Liver (tissue), 9 donors: ENCODE data around the gene PLCB3. TPM values are rescaled to one million over a fixed set of nuclear protein-coding genes. Genes with fewer than 3 reads are reported as not detected.

Experiments used
- DNase-seq: peaks from one replicate; pipeline ENCODE4 v3.0.0-alpha.2; 2017; ENCODE audit warnings: low spot score
- H3K27ac ChIP-seq, 2 donors: one replicate each; pipeline ENCODE4 v1.7.0; 2013; ENCODE audit warnings: inconsistent platforms in 2 of 2, low read length in 2 of 2, control low read depth in 1 of 2, low read depth in 1 of 2, mild to moderate bottlenecking in 1 of 2
- H3K27me3 ChIP-seq, 4 donors: one replicate each; pipeline versions ENCODE4 v1.6.1 to v1.7.0; 2013; ENCODE audit warnings: low read length in 3 of 4, inconsistent platforms in 1 of 4, mild to moderate bottlenecking in 1 of 4, moderate library complexity in 1 of 4; ENCODE audit not compliant: control insufficient read depth in 4 of 4, insufficient read depth in 4 of 4
- H3K36me3 ChIP-seq, 4 donors: one replicate each; pipeline versions ENCODE4 v1.6.1 to v1.7.0; 2013; ENCODE audit warnings: low read length in 3 of 4, mild to moderate bottlenecking in 3 of 4, low read depth in 1 of 4, moderate library complexity in 1 of 4; ENCODE audit not compliant: control insufficient read depth in 4 of 4, insufficient read depth in 3 of 4
- H3K4me1 ChIP-seq, 4 donors: one replicate each; pipeline versions ENCODE4 v1.6.1 to v1.7.0; 2013; ENCODE audit warnings: low read length in 3 of 4, mild to moderate bottlenecking in 3 of 4, moderate library complexity in 1 of 4; ENCODE audit not compliant: control insufficient read depth in 4 of 4, insufficient read depth in 4 of 4
- H3K4me3 ChIP-seq, 3 donors: one replicate each; pipeline versions ENCODE4 v1.6.1 to v1.7.0; 2013; ENCODE audit warnings: low read length in 3 of 3, control low read depth in 1 of 3, low read depth in 1 of 3, mild to moderate bottlenecking in 1 of 3
- H3K9ac ChIP-seq, 2 donors: one replicate each; pipeline ENCODE4 v1.7.0; 2013; ENCODE audit warnings: low read length in 2 of 2, mild to moderate bottlenecking in 2 of 2, moderate library complexity in 2 of 2, control low read depth in 1 of 2, low read depth in 1 of 2
- H3K9me3 ChIP-seq, 4 donors: one replicate each; pipeline versions ENCODE4 v1.6.1 to v1.7.0; 2013; ENCODE audit warnings: low read length in 3 of 4; ENCODE audit not compliant: control insufficient read depth in 4 of 4
- ATF3 ChIP-seq: IDR thresholded peaks from 2 replicates; pipeline ENCODE4 v1.6.1; 2016; ENCODE audit warnings: antibody characterized with exemption
- CTCF ChIP-seq: fragments of 150-350 bp; IDR thresholded peaks from 2 replicates; pipeline ENCODE4 v1.5.1; 2017; ENCODE audit warnings: improper control_type of control experiment, low read depth, low read length; ENCODE audit not compliant: missing input control
- EGR1 ChIP-seq, 2 donors: IDR thresholded peaks; 2 replicates each; pipeline ENCODE4 v1.6.1; 2016 to 2018; ENCODE audit warnings: antibody characterized with exemption in 2 of 2, low read depth in 2 of 2
- FOXA1 ChIP-seq: IDR thresholded peaks from 2 replicates; pipeline ENCODE4 v1.6.1; 2016; ENCODE audit warnings: antibody characterized with exemption
- FOXA2 ChIP-seq: IDR thresholded peaks from 2 replicates; pipeline ENCODE4 v1.6.1; 2016; ENCODE audit warnings: antibody characterized with exemption
- GABPA ChIP-seq, 2 donors: IDR thresholded peaks in 1 of 2; conservative IDR thresholded peaks in 1 of 2; 2 replicates each; pipeline ENCODE4 v1.6.1; 2016; ENCODE audit warnings: antibody characterized with exemption in 2 of 2, mild to moderate bottlenecking in 1 of 2, moderate library complexity in 1 of 2
- HNF4A ChIP-seq, 2 donors: conservative IDR thresholded peaks; 2 replicates each; pipeline ENCODE4 v1.6.1; 2016; ENCODE audit warnings: antibody characterized with exemption in 2 of 2, mild to moderate bottlenecking in 2 of 2
- HNF4G ChIP-seq: IDR thresholded peaks from 2 replicates; pipeline ENCODE4 v1.6.1; 2016; ENCODE audit warnings: antibody characterized with exemption
- JUND ChIP-seq, 2 donors: IDR thresholded peaks; 2 replicates each; pipeline ENCODE4 v1.6.1; 2016; ENCODE audit warnings: antibody characterized with exemption in 2 of 2
- MAX ChIP-seq: IDR thresholded peaks from 2 replicates; pipeline ENCODE4 v1.6.1; 2016; ENCODE audit warnings: antibody characterized with exemption
- NR2F2 ChIP-seq: IDR thresholded peaks from 2 replicates; pipeline ENCODE4 v1.6.1; 2016; ENCODE audit warnings: antibody characterized with exemption
- RAD21 ChIP-seq, 2 donors: IDR thresholded peaks; 2 replicates each; pipeline ENCODE4 v1.6.1; 2016; ENCODE audit warnings: antibody characterized with exemption in 2 of 2, mild to moderate bottlenecking in 2 of 2
- REST ChIP-seq: IDR thresholded peaks from 2 replicates; pipeline ENCODE4 v1.6.1; 2016; ENCODE audit warnings: antibody characterized with exemption, mild to moderate bottlenecking
- RXRA ChIP-seq, 2 donors: IDR thresholded peaks; 2 replicates each; pipeline ENCODE4 v1.6.1; 2017 to 2018; ENCODE audit warnings: antibody characterized with exemption in 2 of 2, mild to moderate bottlenecking in 1 of 2
- SP1 ChIP-seq: IDR thresholded peaks from 2 replicates; pipeline ENCODE4 v1.6.1; 2018; ENCODE audit warnings: antibody characterized with exemption, mild to moderate bottlenecking
- TAF1 ChIP-seq: conservative IDR thresholded peaks from 2 replicates; pipeline ENCODE4 v1.6.1; 2016; ENCODE audit warnings: antibody characterized with exemption, mild to moderate bottlenecking
- YY1 ChIP-seq: IDR thresholded peaks from 2 replicates; pipeline ENCODE4 v1.6.1; 2016; ENCODE audit warnings: antibody characterized with exemption, mild to moderate bottlenecking
- ZBTB33 ChIP-seq: IDR thresholded peaks from 2 replicates; pipeline ENCODE4 v1.6.1; 2016; ENCODE audit warnings: antibody characterized with exemption
- WGBS: extraction: QIAGEN DNeasy Blood & Tissue Kit; methylation state at CpG from one replicate; pipeline ENCODE4 v1.1.7; 2013; 5-methylcytosine and 5-hydroxymethylcytosine counted together
- polyA plus RNA-seq, 2 donors: library from polyadenylated mRNA; stranded (reverse) in 1 of 2; unstranded in 1 of 2; fragments of 200-250 nt in 1 of 2; fragments of >200 nt in 1 of 2; fragmentation: Nextera tagmentation in 1 of 2; extraction: Ambion mirVana in 1 of 2; gene quantifications; one replicate each; pipeline versions ENCODE4 v1.2.1 to v1.2.3, GENCODE V29; 2013 to 2015
- total RNA-seq, 2 donors: library from RNA; depleted of rRNA; stranded (reverse); fragments of >200 nt; gene quantifications; one replicate each; pipeline ENCODE4 v1.2.3, GENCODE V29; 2014
- donor health status: healthy.
- donor health status: healthy.
- donor health status: healthy.
- donor health status: healthy.
- donor health status: healthy.

Gene PLCB3
- total and polyA plus RNA-seq, 4 donors, result 0.79 to 8.5 (median 5.4) TPM

- Histone ChIP-seq H3K9ac (no peak overlapping the region), H3K36me3 (peaks cover 0 to 5% (median 1%) of the 10 kb centered on the region in 4 donors), H3K27me3 (no peaks in the 10 kb centered on the region), H3K4me3 (no peak overlapping the region), H3K27ac (no peak overlapping the region), H3K9me3 (no peaks in the 10 kb centered on the region), H3K4me1 (peaks cover 10 to 65% (median 49%) of the 10 kb centered on the region in 4 donors)
- 79% methylated on average over 7 of the region's 7 CpGs for WGBS
- DNase-seq, result no peak
- TF ChIP-seq ATF3 (no peak), GABPA (IDR thresholded peaks at IDR 0.05 in 1 of 2, conservative IDR thresholded peaks at IDR 0.05 in 1 of 2) (no peak), RAD21 (IDR thresholded peaks at IDR 0.05) (no peak), TAF1 (no peak), EGR1 (IDR thresholded peaks at IDR 0.05; ENCODE audit: low read depth in 2 of 2) (no peak), ZBTB33 (no peak), SP1 (no peak), REST (no peak), NR2F2 (no peak), MAX (no peak), JUND (IDR thresholded peaks at IDR 0.05) (no peak), CTCF (no peak), RXRA (IDR thresholded peaks at IDR 0.05) (no peak), FOXA2 (no peak), YY1 (no peak), HNF4A (conservative IDR thresholded peaks at IDR 0.05) (no peak), HNF4G (no peak), FOXA1 (no peak)
These were observed 2.8 kb upstream of the PLCB3 start for GRCh38 chr11:64248578-64248977.
